ENCODE measurements around the gene DMD. TPM values are rescaled to one million over a fixed set of nuclear protein-coding genes. Genes with fewer than 3 reads are reported as not detected.

The DMD gene
- polyA plus RNA-seq, 3 donors, result 0.23 TPM; not detected in 2

DNA sequence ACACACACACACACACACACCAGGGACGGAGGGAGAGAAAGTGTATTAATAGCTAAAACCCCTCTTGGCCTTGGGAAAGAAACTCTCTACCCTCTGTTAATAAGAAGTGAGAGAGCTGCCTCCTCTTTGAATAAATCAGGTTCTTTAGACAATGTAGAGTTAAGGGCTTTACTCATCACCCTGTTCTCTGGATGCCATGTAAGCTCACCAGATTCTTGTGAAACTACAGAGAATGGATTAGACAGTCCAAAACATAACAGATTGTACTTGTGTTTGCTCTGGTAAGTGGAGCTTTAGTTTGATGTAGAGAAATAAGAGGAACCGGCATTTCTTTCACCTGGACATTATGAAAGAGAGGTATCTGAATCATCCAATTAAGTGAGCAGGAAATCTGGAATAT lies 263.2 kb downstream of the DMD start:
- Histone ChIP-seq H3K4me2 (replicated peaks; ENCODE audit: extremely low read depth, low read length, poor library complexity, severe bottlenecking) (no peak overlapping the region), H3K79me2 (ENCODE audit: insufficient read depth, low read length) (no peaks in the 10 kb centered on the region), H3K4me3 (replicated peaks in 1 of 3; ENCODE audit: low read depth in 2 of 3, low read length in 3 of 3) (no peak overlapping the region), H4K20me1 (ENCODE audit: insufficient read depth, low read length) (no peaks in the 10 kb centered on the region), H3K27me3 (ENCODE audit: control insufficient read depth in 2 of 2, insufficient read depth in 2 of 2, low read length in 2 of 2) (no peaks in the 10 kb centered on the region), H3K9ac (ENCODE audit: insufficient read depth, low read length, poor library complexity, severe bottlenecking) (no peak overlapping the region), H3K36me3 (replicated peaks in 1 of 2; ENCODE audit: control insufficient read depth in 1 of 2, insufficient read depth in 2 of 2, low read length in 2 of 2) (no peaks in the 10 kb centered on the region), H3K27ac (ENCODE audit: low read depth in 1 of 2, low read length in 2 of 2) (no peak overlapping the region), H3K9me3 (replicated peaks in 1 of 2; ENCODE audit: control insufficient read depth in 1 of 2, insufficient read depth in 1 of 2, low read length in 2 of 2) (no peaks in the 10 kb centered on the region), H2AFZ (ENCODE audit: insufficient read depth, low read depth, low read length, poor library complexity, severe bottlenecking) (no peak overlapping the region), H3K4me1 (ENCODE audit: control insufficient read depth in 1 of 2, insufficient read depth in 2 of 2, low read length in 2 of 2) (no peaks in the 10 kb centered on the region)
- intact Hi-C loops (cut with micrococcal nuclease), result no loop called here
- peaks cover 0 to 4% (median 0%) of the 10 kb centered on the region in 7 donors for H3K9me3 Mint-ChIP-seq
- peaks cover 0 to 4% (median 0%) of the 10 kb centered on the region in 3 donors for H3K27me3 Mint-ChIP-seq (ENCODE audit: low read depth in 3 of 3)
- no peak overlapping the region for H3K4me3 Mint-ChIP-seq
- H3K4me1 Mint-ChIP-seq, result no peaks in the 10 kb centered on the region
- TF ChIP-seq, protein P1, sequence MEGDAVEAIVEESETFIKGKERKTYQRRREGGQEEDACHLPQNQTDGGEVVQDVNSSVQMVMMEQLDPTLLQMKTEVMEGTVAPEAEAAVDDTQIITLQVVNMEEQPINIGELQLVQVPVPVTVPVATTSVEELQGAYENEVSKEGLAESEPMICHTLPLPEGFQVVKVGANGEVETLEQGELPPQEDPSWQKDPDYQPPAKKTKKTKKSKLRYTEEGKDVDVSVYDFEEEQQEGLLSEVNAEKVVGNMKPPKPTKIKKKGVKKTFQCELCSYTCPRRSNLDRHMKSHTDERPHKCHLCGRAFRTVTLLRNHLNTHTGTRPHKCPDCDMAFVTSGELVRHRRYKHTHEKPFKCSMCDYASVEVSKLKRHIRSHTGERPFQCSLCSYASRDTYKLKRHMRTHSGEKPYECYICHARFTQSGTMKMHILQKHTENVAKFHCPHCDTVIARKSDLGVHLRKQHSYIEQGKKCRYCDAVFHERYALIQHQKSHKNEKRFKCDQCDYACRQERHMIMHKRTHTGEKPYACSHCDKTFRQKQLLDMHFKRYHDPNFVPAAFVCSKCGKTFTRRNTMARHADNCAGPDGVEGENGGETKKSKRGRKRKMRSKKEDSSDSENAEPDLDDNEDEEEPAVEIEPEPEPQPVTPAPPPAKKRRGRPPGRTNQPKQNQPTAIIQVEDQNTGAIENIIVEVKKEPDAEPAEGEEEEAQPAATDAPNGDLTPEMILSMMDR (IDR thresholded peaks at IDR 0.05), result no peak
- no peak for DNase-seq
- no peak overlapping the region for H3K27ac Mint-ChIP-seq
- no CpG with 5 or more reads among the region's 2 CpGs for WGBS (ENCODE audit: insufficient coverage)
- H3K36me3 Mint-ChIP-seq, result no peaks in the 10 kb centered on the region

DNA sequence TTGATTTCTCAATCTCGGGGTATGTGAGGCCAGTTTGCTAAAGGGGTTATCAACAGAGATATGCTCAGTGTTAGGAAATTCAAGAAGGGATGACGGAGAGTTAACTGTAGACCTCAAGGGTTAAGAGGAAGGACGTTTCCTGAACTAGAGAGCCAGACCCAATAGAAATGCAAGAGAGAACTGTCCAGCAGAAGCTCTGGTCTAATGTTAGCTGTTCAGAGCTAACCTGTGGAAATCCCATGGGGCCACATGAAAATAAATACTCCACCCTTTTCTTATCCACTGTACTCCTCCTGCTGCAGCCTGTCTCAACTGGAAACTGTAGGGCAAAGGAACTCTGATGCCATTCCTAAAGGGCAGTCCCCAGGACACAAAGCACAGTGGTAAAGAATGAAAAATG lies 274.3 kb downstream of the DMD start:
- Histone ChIP-seq H3K9me3 (replicated peaks in 1 of 2; ENCODE audit: control insufficient read depth in 1 of 2, insufficient read depth in 1 of 2, low read length in 2 of 2) (no peaks in the 10 kb centered on the region), H3K4me3 (replicated peaks in 1 of 3; ENCODE audit: low read depth in 2 of 3, low read length in 3 of 3) (no peak overlapping the region), H3K27me3 (ENCODE audit: control insufficient read depth in 2 of 2, insufficient read depth in 2 of 2, low read length in 2 of 2) (no peaks in the 10 kb centered on the region), H3K27ac (ENCODE audit: low read depth in 1 of 2, low read length in 2 of 2) (no peak overlapping the region), H3K4me2 (replicated peaks; ENCODE audit: extremely low read depth, low read length, poor library complexity, severe bottlenecking) (no peak overlapping the region), H4K20me1 (ENCODE audit: insufficient read depth, low read length) (no peaks in the 10 kb centered on the region), H2AFZ (ENCODE audit: insufficient read depth, low read depth, low read length, poor library complexity, severe bottlenecking) (no peak overlapping the region), H3K9ac (ENCODE audit: insufficient read depth, low read length, poor library complexity, severe bottlenecking) (no peak overlapping the region), H3K79me2 (ENCODE audit: insufficient read depth, low read length) (no peaks in the 10 kb centered on the region), H3K4me1 (ENCODE audit: control insufficient read depth in 1 of 2, insufficient read depth in 2 of 2, low read length in 2 of 2) (no peaks in the 10 kb centered on the region), H3K36me3 (replicated peaks in 1 of 2; ENCODE audit: control insufficient read depth in 1 of 2, insufficient read depth in 2 of 2, low read length in 2 of 2) (no peaks in the 10 kb centered on the region)
- TF ChIP-seq, protein P1 (IDR thresholded peaks at IDR 0.05), result no peak
- DNase-seq, result no peak
- intact Hi-C loops (cut with micrococcal nuclease), result no loop called here
- peaks cover 0 to 6% (median 0%) of the 10 kb centered on the region in 7 donors for H3K9me3 Mint-ChIP-seq
- H3K36me3 Mint-ChIP-seq, result no peaks in the 10 kb centered on the region
- no peaks in the 10 kb centered on the region for H3K4me1 Mint-ChIP-seq
- H3K27me3 Mint-ChIP-seq (ENCODE audit: low read depth in 3 of 3), result no peaks in the 10 kb centered on the region
- WGBS (ENCODE audit: insufficient coverage), result 20% methylated on average over 1 of the region's 3 CpGs
- H3K4me3 Mint-ChIP-seq, result no peak overlapping the region
- H3K27ac Mint-ChIP-seq, result no peak overlapping the region

All from CD14-positive monocyte (primary cell).